PFSK-1 (cell line): ENCODE data around the gene MINDY4.

Source experiments
- POLR2AphosphoS5 ChIP-seq: IDR thresholded peaks from 2 replicates; pipeline ENCODE4 v1.6.1; 2012; ENCODE audit warnings: low read depth, mild to moderate bottlenecking, control low read depth, low read length, moderate library complexity
- SIN3A ChIP-seq: IDR thresholded peaks from 2 replicates; pipeline ENCODE4 v1.6.1; 2012; ENCODE audit warnings: mild to moderate bottlenecking, low read length, moderate library complexity, borderline replicate concordance; ENCODE audit not compliant: insufficient read depth
- TAF1 ChIP-seq: IDR thresholded peaks from 2 replicates; pipeline ENCODE4 v1.6.1; 2012; ENCODE audit warnings: low read length, control low read depth, borderline replicate concordance; ENCODE audit not compliant: insufficient read depth
- TF ChIP-seq, protein P1 (sequence below), 2 experiments: IDR thresholded peaks; 2 replicates each; pipeline versions ENCODE4 v1.6.1 to v1.8.0; 2011 to 2012; ENCODE audit warnings: low read depth in 2 of 2, low read length in 2 of 2, control low read depth in 1 of 2, inconsistent platforms in 1 of 2, mild to moderate bottlenecking in 1 of 2, moderate library complexity in 1 of 2; ENCODE audit not compliant: insufficient read depth in 1 of 2

DNA sequence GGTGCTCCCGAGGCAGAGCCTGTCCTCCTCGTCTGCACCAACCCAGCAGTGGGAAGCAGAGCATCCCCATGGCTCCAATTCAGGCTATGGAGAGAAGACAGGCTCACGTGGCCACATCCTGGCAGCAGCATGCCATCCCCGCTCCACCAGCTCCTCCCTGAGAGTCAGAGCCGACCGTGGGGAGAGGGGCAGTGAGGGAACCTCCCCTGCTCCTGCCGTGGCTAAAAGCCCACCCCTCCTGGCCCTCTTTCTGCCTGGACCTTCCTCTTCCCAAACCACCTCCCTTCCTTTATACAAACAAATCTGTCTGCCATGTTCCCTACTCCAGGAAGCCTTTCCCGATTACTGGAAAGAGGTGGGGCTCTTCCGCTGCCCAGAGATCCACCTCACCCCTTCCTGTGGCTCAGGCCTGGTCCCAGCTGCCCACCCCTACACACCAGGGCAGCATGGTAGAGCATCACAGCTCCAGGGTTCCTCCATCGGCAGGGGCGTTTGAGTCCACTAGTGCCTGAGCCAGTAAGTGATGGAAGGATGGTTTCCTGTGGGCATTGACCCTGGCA lies 129.7 kb downstream of the MINDY4 start:
- no peak for TF ChIP-seq TAF1
- TF ChIP-seq, protein P1, sequence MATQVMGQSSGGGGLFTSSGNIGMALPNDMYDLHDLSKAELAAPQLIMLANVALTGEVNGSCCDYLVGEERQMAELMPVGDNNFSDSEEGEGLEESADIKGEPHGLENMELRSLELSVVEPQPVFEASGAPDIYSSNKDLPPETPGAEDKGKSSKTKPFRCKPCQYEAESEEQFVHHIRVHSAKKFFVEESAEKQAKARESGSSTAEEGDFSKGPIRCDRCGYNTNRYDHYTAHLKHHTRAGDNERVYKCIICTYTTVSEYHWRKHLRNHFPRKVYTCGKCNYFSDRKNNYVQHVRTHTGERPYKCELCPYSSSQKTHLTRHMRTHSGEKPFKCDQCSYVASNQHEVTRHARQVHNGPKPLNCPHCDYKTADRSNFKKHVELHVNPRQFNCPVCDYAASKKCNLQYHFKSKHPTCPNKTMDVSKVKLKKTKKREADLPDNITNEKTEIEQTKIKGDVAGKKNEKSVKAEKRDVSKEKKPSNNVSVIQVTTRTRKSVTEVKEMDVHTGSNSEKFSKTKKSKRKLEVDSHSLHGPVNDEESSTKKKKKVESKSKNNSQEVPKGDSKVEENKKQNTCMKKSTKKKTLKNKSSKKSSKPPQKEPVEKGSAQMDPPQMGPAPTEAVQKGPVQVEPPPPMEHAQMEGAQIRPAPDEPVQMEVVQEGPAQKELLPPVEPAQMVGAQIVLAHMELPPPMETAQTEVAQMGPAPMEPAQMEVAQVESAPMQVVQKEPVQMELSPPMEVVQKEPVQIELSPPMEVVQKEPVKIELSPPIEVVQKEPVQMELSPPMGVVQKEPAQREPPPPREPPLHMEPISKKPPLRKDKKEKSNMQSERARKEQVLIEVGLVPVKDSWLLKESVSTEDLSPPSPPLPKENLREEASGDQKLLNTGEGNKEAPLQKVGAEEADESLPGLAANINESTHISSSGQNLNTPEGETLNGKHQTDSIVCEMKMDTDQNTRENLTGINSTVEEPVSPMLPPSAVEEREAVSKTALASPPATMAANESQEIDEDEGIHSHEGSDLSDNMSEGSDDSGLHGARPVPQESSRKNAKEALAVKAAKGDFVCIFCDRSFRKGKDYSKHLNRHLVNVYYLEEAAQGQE (IDR thresholded peaks at IDR 0.05; ENCODE audit: insufficient read depth in 1 of 2, low read depth in 2 of 2, low read length in 2 of 2) = no peak
- no peak for TF ChIP-seq POLR2AphosphoS5
- TF ChIP-seq SIN3A = no peak
